Chondrocyte (in vitro differentiated cells): ENCODE measurements around the gene GARNL3. TPM values are rescaled to one million over a fixed set of nuclear protein-coding genes. Genes with fewer than 3 reads are reported as not detected.

Experiments
- DNase-seq: peaks from one replicate; pipeline ENCODE4 v3.0.0; 2021; ENCODE audit warnings: mixed read lengths, low spot score
- H3K27ac Mint-ChIP-seq: one replicate; pipeline ENCODE4 v1.8.0; 2021; ENCODE audit warnings: mild to moderate bottlenecking, moderate library complexity, mixed read lengths; ENCODE audit not compliant: unreplicated experiment
- H3K27me3 Mint-ChIP-seq: 2 replicates; pipeline ENCODE4 v1.8.0; 2021; ENCODE audit warnings: low read depth, mixed read lengths
- H3K36me3 Mint-ChIP-seq: 2 replicates; pipeline ENCODE4 v1.8.0; 2021; ENCODE audit warnings: low read depth, mixed read lengths
- H3K4me1 Mint-ChIP-seq: 2 replicates; pipeline ENCODE4 v1.8.0; 2021; ENCODE audit warnings: low read depth, mild to moderate bottlenecking, mixed read lengths
- H3K4me3 Mint-ChIP-seq: one replicate; pipeline ENCODE4 v1.8.0; 2021; ENCODE audit warnings: mild to moderate bottlenecking, moderate library complexity, mixed read lengths; ENCODE audit not compliant: unreplicated experiment
- H3K9me3 Mint-ChIP-seq: 2 replicates; pipeline ENCODE4 v1.8.0; 2021; ENCODE audit warnings: low read depth, mixed read lengths
- total RNA-seq: library from RNA; stranded (reverse); gene quantifications from 3 replicates; pipeline ENCODE4 v1.2.1, GENCODE V29; 2021
- TF ChIP-seq, protein P1 (sequence below): fragments of 200-600 bp; sonication (generic); IDR thresholded peaks from 2 replicates; pipeline ENCODE4 v1.5.0; 2021; ENCODE audit warnings: antibody characterized with exemption, mild to moderate bottlenecking, moderate library complexity

Gene GARNL3
- total RNA-seq, 1 donor from 2014 or later = 8.9 TPM

DNA sequence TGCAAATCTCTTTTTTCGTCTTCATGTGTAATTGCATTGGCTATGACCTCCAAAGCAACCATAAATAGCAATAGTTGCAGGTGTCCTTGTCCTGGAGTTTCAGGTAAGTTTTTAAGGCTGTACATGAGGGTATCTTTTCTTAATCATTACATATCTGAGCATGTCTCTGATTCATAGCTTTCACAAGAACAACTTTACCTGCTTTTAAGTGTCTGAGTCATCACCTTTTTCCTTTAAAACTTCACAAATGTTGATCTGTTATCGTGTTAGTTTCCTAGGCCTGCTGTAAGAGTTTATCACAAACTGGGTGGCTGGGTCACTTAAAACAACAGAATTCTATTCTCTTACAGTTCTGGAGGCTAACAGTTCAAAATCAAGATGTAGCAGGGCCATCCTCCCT is 13.8 kb downstream of the GARNL3 start:
- H3K4me1 Mint-ChIP-seq = peaks cover 3% of the 10 kb centered on the region
- TF ChIP-seq, protein P1, sequence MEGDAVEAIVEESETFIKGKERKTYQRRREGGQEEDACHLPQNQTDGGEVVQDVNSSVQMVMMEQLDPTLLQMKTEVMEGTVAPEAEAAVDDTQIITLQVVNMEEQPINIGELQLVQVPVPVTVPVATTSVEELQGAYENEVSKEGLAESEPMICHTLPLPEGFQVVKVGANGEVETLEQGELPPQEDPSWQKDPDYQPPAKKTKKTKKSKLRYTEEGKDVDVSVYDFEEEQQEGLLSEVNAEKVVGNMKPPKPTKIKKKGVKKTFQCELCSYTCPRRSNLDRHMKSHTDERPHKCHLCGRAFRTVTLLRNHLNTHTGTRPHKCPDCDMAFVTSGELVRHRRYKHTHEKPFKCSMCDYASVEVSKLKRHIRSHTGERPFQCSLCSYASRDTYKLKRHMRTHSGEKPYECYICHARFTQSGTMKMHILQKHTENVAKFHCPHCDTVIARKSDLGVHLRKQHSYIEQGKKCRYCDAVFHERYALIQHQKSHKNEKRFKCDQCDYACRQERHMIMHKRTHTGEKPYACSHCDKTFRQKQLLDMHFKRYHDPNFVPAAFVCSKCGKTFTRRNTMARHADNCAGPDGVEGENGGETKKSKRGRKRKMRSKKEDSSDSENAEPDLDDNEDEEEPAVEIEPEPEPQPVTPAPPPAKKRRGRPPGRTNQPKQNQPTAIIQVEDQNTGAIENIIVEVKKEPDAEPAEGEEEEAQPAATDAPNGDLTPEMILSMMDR = no peak
- H3K27me3 Mint-ChIP-seq = no peaks in the 10 kb centered on the region
- H3K4me3 Mint-ChIP-seq = no peak overlapping the region
- H3K36me3 Mint-ChIP-seq = no peaks in the 10 kb centered on the region
- DNase-seq = no peak
- H3K27ac Mint-ChIP-seq = no peak overlapping the region
- H3K9me3 Mint-ChIP-seq = no peaks in the 10 kb centered on the region

DNA sequence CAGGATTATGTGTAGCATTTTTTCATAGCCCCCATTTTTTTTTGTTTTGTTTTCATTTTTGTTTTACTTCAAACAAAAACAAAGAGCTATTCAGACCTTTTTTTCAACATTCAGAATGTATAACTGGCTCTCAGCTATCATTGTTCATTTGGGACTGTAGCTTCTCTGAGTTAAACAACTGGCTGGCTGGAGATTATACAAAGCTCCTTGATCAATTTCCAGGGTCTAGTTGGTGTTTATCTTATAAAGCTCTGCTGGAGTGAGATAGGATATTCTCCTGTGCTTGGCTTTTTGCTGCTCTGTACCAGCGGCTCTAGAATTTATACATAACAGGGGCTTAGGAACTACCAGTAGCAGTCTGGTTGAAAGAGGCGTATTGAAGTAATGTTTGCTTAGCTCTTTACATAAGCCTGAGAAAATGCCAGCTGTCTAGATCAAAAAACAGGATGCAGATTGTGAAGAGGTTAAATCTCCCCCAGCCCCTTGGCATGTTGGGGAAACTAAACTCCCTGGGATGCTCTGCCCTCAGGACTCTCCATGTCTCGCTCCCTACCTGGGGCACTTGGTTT is 15.2 kb downstream of the GARNL3 start:
- no peak for DNase-seq
- Mint-ChIP-seq H3K4me1 (no peaks in the 10 kb centered on the region), H3K9me3 (no peaks in the 10 kb centered on the region), H3K36me3 (no peaks in the 10 kb centered on the region), H3K27ac (no peak overlapping the region), H3K27me3 (no peaks in the 10 kb centered on the region), H3K4me3 (no peak overlapping the region)
- TF ChIP-seq, protein P1 = no peak

DNA sequence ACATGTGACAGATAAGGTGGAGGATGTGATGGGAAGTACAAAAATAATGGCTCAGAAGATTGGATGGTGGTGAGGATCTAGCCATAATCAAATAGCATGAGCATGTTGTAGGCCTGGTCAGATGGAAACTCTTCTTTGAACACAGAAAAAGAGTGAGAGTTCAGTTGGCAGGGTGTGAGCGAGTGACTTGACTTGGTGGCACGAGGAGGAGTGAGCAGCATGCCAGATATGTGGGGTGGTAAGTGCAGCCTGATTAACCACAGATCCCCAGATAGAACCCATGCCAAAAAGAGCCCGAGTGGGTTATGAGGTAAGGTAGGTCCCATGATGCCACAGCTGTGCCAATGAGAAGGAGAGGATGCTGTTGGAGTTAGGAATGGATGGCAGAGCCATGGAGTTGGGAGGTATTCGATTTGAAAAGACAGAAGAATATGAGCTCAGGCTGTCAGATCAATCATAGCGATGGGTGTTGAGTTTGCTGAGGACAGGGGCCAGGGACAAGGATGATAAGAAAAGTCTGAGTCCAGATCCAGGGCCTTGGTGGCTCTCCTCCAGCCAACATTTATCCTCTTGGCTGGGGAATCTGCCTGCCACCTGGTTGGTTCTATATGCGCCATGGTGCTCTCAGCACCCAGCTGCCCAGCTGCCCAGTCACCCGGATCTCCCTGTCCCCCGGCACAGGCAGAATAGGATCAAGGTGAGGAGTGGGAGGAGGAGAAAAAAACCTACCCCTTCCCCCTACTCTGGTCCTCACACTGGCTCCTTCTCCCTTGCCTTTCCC is 16.5 kb downstream of the GARNL3 start:
- H3K27me3 Mint-ChIP-seq = no peaks in the 10 kb centered on the region
- H3K4me3 Mint-ChIP-seq = no peak overlapping the region
- peaks cover 4% of the 10 kb centered on the region for H3K4me1 Mint-ChIP-seq
- no peak for DNase-seq
- H3K27ac Mint-ChIP-seq = no peak overlapping the region
- H3K9me3 Mint-ChIP-seq = no peaks in the 10 kb centered on the region
- TF ChIP-seq, protein P1 = no peak
- no peaks in the 10 kb centered on the region for H3K36me3 Mint-ChIP-seq

DNA sequence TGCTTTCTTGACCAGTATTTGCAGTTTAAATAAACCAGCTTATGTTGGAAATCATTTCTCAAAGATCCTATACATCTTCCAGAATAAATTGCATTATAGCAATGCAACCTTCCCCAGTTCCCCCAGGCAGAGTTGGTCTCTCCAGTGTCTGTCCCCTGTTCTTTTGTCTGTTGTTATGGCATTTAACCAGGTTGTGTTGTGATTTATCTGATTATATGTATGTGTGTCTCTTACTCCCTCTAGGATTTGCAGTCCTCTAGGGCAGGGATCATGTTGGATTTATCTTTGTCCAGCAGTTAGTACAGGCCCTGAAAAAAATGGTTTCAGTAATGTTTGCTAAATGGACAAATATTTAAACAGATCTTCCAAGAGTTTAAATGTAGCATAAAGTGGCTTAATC is 17.3 kb downstream of the GARNL3 start:
- H3K27ac Mint-ChIP-seq = no peak overlapping the region
- TF ChIP-seq, protein P1 = no peak
- H3K36me3 Mint-ChIP-seq = no peaks in the 10 kb centered on the region
- no peaks in the 10 kb centered on the region for H3K27me3 Mint-ChIP-seq
- peaks cover 7% of the 10 kb centered on the region for H3K4me1 Mint-ChIP-seq
- no peaks in the 10 kb centered on the region for H3K9me3 Mint-ChIP-seq
- no peak for DNase-seq
- no peak overlapping the region for H3K4me3 Mint-ChIP-seq

DNA sequence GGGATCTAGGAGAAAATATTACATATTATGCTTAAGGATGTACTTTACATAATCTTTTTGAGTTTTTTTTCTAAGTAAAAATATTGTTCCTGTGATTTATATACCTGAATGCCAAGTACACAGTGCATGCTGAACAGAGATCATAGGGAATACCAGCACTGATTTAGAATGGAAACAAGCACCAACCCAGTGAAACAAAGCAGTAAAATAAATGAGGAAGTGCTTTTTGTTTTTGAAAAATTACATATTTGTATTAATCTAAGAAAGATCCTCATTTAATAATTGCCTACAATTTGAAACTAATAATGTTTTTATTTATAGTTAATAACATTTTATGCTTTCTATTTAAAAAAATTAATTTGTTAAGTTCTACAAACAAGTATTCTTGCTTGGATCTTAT is 18.0 kb downstream of the GARNL3 start:
- DNase-seq = no peak
- H3K4me3 Mint-ChIP-seq = no peak overlapping the region
- no peaks in the 10 kb centered on the region for H3K36me3 Mint-ChIP-seq
- TF ChIP-seq, protein P1 = no peak
- no peaks in the 10 kb centered on the region for H3K9me3 Mint-ChIP-seq
- no peaks in the 10 kb centered on the region for H3K27me3 Mint-ChIP-seq
- peaks cover 7% of the 10 kb centered on the region for H3K4me1 Mint-ChIP-seq
- H3K27ac Mint-ChIP-seq = no peak overlapping the region
